HG03342 (cell line): ENCODE results near the gene DDIAS.
"Not testable (repeated sequence)": the region's sequence is repeated elsewhere in the genome, so short reads cannot be mapped to it uniquely, and the experiment has no call there.

ENCODE experiments used
- ATAC-seq: cut with Tn5 transposase; IDR thresholded peaks from one replicate; pipeline ENCODE4 v1.9.1; 2021; ENCODE audit warnings: mild to moderate bottlenecking, moderate library complexity; ENCODE audit not compliant: unreplicated experiment

Gene DDIAS

DNA sequence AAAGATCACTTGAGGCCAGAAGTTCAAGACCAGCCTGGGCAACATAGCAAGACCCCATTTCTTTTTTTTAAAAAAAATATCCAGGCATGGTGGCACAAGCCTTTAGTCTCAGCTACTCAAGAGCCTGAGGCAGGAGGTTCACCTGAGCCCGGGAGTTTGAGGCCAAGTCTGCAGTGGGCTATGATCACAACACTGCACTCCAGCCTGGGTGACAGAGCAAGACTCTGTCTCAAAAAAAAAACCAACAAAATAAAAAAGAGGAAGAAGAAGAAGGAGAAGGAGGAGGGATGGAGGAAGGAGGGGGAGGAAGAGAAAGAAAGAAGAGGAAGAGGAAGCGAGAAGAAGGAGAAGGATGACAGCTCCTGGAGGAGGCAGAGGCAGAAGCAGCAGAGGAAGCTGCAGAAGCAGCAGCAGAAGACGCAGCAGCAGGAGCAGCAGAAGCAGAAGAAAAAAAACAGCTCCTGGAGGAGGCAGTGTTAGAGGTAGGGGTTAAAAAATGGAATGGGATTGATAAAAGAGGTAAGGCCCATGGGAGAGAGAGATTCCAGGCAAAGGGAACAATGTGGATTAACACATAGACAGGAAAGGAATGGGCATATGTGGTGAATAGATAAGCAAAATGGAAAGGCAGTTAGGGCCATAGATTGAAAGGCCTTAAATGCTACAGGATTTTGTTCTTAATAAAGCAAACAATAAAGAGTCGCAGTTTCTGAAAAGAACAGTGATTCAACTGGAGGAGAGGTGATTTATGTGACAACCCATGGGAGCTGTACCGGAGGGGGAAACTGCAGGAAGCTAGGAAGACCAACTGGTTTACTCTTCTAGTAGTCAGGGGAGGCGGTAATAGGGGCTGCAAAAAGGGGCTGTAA is 12.2 kb upstream of the DDIAS start:
- ATAC-seq, result no peak

GRCh38 chr11:82890002-82890341 is 11.6 kb upstream of the DDIAS start:
- ATAC-seq, result no peak

DNA sequence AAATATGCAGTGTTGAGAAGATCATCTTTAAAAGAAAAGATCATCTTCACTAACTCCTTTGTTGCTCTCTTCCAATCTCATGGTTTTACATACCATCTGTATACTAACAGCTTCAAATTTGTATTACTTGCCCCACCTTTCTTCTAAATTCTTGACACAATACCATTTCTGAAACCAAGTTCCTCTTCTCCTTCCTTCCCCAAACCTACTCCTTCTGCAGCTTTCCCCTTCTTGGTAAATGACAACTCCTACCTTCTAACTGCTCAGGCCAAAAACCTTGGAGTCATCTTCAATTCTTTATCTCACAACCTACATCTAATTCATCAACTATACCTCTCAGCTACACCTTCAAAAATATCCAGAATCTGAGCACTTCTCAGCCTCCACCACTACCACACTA is 10.6 kb upstream of the DDIAS start:
- no peak for ATAC-seq

- no peak for ATAC-seq
Observed at GRCh38 chr11:82892611-82893169, 8.8 kb upstream of the DDIAS start.

DNA sequence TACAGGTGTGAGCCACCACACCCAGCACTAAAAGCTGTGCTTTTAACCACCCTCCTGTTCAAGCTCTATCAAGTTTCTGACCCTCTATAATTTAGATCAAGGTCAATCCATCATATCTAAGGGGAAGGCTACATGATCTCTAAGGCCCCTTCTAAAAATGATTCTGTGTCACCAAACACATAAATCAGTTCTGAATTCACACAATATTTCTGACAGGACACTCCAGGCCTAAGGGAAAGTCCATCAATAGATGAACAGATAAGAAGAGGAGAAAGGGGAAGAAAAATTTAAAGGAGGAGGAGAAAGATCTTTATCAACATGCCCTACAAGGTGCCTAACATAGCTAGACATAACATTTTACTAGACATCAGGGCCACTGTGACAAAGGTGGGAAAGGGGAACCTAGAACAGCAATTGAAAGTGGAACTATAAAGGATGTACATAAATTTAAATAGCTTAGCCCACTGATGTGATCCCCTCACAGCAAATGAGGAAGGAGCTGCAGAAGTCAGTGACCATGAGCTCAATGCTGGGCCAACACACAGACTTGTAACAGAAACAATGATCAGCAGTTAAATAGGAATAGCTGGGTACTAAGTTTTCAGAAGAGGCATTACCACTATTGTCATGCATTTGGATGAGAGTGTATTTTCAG is 6.0 kb upstream of the DDIAS start:
- ATAC-seq, result peak; percentile 38

- no peak for ATAC-seq
Observed at GRCh38 chr11:82896183-82896582, 5.4 kb upstream of the DDIAS start.

- ATAC-seq, result no peak
Observed at GRCh38 chr11:82898241-82898640, 3.3 kb upstream of the DDIAS start.

DNA sequence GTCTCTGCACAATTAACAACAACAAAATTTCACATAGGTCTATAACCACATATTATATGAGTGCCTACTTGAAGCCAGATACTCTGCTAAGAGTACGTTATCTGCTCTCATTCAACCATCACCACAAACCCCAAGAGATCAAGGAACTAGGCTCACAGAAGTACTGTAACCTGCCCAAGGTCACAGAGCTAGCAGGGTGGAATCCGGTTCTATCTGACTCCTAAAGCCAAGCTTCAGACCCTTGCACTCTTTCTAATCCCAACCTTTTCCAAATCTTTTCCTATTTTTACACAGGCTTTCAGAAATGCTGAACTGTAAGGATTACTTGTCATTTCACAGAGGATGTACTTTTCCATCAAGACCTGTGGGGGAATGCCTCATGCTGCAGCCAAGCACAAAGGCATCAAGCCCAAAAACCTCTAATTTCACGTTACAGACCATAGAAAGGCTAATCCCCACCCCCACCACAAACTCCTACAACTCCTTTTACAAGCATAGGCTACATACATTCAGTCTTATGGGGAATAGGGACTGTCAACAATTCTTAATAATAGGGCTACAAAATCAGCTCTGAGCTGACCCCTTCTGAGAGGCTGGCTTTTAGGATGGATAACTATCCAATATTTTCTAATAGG is 2.2 kb upstream of the DDIAS start:
- ATAC-seq, result no peak

DNA sequence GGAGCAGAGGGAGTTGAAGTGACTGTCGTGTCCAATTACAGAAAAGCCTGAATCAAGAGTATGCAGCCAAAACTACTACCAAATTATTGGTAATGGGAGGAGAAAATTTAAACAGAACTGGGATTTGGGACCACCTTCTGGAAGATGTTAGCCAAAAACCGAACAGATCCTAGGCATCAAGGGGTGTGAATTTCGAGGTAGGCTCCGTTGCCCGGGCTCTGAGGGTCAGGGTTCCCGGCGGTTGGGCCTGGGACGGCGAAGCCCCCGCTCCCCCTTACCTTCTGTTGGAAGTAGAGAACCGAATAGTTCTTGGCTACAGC is 1.6 kb upstream of the DDIAS start:
- ATAC-seq, result no peak

GRCh38 chr11:82900277-82901164 is 1.0 kb upstream of the DDIAS start, which contains the start of gene PRCP:
Gene PRCP (minus strand): TSS chr11:82900430. CDS start chr11:82900402, 28 bp downstream.
- peak; percentile 75 for ATAC-seq

GRCh38 chr11:82901922-82902485 is 468 bp downstream of the DDIAS start:
- no peak for ATAC-seq

- ATAC-seq, result no peak
Observed at GRCh38 chr11:82902880-82903279, 1.3 kb downstream of the DDIAS start.

DNA sequence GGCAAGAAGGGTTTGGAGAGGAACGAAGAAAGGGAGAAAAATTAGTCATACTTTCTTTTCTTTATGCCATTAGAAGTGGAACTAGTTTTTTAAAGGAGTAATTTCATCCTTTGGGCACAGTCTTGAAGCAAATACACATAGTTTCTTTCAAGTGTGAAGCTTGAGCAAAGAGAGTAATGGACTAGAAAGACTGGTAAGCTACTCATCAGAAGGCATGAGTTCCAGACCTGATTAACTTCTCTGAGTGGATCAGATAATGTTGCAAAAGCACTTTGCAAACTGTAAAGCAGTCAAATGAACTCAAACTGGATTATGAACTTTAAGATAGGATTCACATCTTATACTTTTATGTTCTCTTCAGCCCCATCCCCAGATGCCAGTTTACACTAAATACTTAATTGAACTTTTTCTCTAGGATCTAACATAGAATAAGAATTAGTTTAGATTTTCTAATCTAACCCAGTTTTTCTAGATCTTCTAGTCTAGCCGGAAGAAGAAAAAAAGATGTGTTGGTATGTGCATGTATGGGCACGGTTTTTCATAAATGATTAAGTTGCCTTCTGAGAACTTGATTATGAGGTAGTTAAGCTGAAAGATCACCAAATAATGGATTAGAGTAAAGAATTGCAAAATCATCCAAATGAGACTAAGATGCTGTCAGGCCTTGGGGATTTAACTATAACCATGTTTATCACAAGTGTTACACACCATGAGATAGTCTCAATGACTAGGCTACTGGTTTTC is 2.5 kb downstream of the DDIAS start:
- no peak for ATAC-seq

- no peak for ATAC-seq
Observed at GRCh38 chr11:82906236-82906635, 4.7 kb downstream of the DDIAS start.

DNA sequence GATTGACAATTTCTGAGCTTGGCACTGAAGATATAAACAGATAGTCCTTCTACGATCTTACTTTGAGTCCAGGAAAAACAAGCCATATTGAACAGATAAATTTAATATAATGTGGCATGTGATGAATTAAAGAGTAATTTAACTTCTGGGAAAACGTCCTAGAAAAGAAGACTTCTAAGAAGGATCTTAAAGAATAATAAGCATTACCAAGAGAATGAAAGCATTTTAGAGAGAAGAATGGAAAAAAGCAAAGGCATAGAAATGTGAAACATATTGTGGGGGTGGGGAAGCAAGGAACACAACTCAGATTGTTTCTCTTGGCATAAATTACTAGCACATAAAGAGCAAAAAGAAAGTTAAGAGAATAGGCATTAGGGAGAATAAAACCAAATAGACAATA is 5.4 kb downstream of the DDIAS start:
- no peak for ATAC-seq

DNA sequence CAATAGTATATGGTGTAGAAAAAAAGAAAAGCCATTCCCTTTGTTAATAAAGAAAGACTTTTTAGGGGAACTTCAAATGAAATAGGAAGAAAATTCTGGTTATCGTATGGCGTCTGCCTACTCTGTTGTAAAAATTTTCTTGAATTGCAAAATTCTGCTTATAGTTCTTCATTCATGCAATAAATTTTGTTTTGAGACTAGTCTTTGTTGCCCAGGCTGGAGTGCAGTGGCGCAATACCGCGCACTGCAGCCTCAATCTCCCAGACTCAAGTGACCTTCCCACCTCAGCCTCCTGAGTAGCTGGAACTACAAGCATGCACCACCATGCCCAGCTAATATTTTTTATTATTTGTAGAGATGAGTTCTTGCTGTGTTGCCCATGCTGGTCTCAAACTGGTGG is 5.8 kb downstream of the DDIAS start:
- no peak for ATAC-seq

DNA sequence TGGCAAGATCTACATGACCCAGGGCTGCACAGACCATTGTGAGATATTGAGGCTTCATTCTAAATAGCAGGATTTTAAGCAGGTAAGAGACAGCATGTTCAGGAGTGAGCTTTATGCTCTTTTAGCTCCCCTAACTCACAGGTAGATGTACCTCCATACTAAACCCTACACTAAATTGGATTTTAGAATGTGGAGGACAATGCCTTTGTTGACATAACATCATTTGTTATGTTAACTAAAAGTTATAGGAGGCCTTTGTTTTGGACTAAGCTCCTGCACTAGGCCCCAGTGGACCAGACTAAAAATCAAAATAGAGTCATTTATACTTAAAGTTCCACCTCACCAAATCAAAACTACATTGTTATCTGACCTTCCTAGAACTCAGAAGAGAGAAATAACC is 6.8 kb downstream of the DDIAS start:
- no peak for ATAC-seq

- ATAC-seq, result no peak
Observed at GRCh38 chr11:82909015-82909640, 7.6 kb downstream of the DDIAS start.

DNA sequence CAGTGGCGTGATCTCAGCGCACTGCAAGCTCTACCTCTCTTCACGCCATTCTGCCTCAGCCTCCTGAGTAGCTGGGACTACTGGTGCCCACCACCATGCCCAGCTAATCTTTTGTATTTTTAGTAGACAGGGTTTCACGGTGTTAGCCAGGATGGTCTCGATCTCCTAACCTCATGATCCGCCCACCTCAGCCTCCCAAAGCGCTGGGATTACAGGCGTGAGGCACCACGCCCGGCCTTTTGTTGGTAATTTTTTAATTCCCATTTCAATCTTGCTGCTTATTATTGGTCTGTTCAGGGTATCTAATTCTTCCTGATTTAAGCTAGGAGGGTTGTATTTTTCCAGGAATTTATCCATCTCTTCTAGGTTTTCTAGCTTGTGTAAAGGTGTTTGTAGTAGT is 18.2 kb downstream of the DDIAS start:
- ATAC-seq, result not testable (repeated sequence)
